ENCODE measurements around the gene USP47.

GRCh38 chr11:11842421-11843008 is 743 bp downstream of the USP47 start:
- TF ChIP-seq, protein P1, sequence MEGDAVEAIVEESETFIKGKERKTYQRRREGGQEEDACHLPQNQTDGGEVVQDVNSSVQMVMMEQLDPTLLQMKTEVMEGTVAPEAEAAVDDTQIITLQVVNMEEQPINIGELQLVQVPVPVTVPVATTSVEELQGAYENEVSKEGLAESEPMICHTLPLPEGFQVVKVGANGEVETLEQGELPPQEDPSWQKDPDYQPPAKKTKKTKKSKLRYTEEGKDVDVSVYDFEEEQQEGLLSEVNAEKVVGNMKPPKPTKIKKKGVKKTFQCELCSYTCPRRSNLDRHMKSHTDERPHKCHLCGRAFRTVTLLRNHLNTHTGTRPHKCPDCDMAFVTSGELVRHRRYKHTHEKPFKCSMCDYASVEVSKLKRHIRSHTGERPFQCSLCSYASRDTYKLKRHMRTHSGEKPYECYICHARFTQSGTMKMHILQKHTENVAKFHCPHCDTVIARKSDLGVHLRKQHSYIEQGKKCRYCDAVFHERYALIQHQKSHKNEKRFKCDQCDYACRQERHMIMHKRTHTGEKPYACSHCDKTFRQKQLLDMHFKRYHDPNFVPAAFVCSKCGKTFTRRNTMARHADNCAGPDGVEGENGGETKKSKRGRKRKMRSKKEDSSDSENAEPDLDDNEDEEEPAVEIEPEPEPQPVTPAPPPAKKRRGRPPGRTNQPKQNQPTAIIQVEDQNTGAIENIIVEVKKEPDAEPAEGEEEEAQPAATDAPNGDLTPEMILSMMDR (IDR thresholded peaks at IDR 0.05 in 4 of 5, conservative IDR thresholded peaks at IDR 0.05 in 1 of 5), result no peak
- peak; percentile 38 to 55 for TF ChIP-seq POLR2A (IDR thresholded peaks at IDR 0.05)

Data from gastrocnemius medialis (tissue), 4 donors.